HG02981 (cell line): ENCODE results near the gene LRIT2.
A peak's percentile ranks its signal among the peaks of the same experiment; 100 is the strongest.

Experiments
- ATAC-seq: cut with Tn5 transposase; IDR thresholded peaks from one replicate; pipeline ENCODE4 v1.9.1; 2021; ENCODE audit warnings: mild to moderate bottlenecking, moderate library complexity; ENCODE audit not compliant: unreplicated experiment

The LRIT2 gene

DNA sequence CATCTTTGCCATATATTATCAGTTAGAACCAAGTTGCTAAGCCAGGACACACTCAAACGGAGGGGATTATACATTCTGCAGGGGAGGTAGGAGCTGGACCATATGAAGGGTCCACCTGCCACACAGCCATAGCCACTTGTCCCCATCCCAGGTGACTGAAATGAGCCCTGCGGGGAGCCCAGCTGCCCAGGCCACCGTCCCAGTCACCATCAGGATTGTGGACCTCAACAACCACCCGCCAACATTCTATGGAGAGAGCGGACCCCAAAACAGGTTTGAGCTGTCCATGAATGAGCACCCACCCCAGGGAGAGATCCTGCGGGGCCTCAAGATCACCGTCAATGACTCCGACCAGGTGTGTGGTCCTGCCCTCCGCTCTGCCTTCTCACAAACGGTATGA lies 17.3 kb downstream of the LRIT2 start:
- no peak for ATAC-seq

DNA sequence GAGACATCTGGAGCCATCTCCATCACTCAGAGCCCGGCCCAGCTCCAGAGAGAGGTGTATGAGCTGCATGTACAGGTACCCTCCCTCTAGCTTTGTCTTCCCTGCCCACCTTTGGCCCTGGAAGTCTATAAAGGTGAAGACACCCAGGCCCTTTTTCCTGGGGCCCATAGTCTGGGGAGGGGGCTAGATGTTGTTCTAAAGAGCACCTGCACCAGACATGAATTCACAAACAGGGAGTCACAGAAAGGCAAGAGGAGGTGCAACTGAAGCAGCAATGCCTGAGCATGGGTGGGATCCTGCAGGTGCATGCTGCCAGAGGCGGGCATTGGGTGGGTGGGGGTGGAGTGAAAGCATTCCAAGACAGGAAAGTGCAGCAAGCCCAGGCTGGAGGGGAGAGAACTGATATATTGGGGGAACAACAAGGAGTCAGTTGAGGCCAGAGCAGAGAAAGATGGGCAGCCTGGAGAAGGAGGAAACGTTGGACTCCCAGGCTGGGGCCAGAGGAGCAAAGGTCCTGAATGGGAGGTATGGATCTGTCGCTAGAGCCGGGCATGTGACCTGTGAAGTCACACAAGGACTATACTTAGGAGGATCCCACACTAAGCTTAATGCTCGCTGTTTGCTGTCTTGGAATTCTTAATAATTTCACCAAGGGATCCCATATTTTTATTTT lies 19.4 kb downstream of the LRIT2 start:
- ATAC-seq = no peak

DNA sequence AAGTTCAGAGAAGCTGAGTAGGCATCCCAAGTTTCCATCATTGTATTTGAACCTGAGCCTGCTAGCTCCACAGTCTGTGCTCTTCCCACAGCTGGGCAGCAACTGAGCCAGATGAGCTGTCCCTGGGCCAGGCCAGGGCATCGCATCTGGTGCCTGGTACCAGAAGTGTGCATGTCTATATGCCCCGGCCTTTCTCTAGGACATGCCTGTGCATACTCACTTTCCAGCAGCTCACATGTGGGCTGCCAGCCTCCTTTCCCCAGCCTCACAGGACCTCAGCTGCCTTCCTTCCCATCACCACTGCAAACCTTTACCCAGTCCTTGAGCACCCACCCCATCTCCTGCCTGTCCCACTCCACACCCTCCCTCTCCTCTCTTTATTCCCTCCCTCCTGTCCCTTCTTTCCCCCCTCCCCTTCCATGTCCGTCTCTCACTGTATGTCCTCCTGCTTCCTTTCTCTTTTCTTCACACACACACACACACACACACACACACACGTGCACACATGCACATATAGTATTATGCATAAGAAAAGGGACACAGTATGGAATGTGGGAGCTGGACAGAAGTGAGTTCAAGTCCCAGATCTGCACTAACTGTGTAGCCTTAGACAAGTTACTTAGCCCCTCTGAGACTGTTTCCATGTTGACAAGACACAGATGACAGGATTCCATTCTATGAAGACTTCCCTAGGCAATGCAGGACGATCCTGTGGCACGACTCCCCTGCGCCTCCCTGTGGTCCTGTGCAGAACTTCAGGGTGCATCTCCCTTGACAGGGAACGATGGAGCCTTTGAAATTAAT lies 20.1 kb downstream of the LRIT2 start:
- ATAC-seq = peak; percentile 84

DNA sequence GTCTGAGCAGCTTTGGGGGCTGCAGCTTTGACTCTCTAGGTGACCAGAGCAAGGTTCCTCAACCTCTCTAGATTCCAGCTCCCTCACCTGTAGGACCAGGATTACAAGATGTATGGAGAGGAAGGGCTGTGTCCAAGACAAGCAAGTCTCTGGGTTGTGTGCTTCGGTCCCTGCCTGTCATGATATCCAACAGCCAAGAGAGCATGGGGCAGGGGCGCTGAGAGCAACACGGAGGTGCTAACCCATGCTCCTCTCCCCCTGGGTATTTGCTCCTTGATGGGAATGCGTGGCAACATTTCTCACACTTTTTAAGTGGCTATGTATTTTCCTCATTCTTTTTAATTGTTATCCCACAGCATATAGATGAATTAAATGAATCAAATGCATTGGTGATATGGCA lies 20.7 kb downstream of the LRIT2 start:
- ATAC-seq = no peak

DNA sequence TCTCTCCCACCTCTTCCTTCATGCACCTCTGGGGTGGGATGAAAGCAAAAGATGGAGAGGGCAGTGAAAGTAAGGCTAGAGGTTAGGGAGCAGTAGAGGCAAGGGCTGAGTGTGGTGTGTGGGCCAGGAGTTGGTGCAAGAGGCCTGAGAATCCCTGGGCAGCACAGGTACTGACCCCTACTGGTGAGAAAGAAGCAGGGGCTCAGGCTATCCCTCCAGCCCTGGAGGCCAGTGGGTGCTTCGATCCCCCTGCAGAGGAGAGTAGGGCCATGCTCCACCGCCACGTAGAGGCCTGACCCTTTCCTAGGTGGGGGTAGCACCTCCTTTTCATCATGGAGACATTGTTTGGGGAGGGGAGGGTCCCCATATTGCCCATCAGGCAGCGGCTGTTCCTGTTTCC lies 21.2 kb downstream of the LRIT2 start:
- ATAC-seq = peak; percentile 38

DNA sequence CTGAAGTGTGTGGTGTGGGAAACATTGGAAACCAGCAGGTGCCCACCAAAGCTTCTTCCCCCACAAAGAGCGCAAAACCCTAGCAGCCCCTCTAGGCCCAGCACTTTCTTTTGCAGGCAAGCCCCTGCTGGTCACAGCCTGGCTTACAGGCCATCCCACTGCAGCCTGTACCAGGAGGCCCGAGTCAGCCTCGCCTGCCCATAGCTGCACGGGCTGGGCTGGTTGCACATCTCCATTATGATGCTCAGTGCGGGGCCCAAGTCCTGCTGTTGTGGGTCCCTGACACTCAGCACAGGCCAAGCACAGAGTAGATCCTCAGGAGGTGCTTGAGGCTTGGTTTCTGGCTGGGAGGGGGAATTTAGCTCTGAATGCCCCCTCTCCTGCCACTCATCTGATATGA lies 23.0 kb downstream of the LRIT2 start:
- ATAC-seq = no peak

DNA sequence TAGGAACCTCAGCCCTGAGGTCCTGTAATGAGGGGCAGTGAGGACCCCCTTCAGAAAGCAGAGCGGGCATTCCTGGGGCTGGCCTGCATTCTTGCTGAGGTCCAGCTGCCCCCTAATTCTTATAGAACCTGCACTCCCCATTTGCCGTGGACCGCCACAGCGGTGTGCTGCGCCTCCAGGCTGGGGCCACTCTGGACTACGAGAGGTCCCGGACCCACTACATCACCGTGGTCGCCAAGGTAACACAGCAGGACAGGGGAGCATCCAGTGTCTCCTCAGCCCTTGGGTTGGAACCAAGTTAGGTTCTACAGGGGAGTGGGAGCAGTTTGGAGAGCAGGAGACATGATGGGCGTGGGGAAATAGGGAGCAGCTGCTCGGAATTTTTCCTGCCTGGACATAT lies 23.7 kb downstream of the LRIT2 start:
- no peak for ATAC-seq

DNA sequence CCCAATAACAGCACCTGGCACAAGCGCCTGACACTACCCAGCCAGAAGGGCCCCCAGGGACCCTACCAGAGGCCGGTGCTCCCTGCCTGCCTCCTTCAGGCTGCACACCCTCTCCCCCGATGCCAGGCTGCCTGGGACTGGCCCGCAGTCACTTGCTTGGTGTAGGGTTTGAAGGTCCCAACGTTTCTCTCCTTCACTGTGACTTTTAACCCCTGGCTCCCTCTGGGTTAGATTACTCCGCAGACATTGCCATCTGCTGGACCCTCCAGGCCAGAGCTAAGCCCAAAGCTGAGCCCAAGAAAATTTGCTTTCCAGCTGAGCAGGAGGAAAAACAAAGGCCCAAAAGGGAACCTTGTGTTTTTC lies 24.1 kb downstream of the LRIT2 start:
- no peak for ATAC-seq

DNA sequence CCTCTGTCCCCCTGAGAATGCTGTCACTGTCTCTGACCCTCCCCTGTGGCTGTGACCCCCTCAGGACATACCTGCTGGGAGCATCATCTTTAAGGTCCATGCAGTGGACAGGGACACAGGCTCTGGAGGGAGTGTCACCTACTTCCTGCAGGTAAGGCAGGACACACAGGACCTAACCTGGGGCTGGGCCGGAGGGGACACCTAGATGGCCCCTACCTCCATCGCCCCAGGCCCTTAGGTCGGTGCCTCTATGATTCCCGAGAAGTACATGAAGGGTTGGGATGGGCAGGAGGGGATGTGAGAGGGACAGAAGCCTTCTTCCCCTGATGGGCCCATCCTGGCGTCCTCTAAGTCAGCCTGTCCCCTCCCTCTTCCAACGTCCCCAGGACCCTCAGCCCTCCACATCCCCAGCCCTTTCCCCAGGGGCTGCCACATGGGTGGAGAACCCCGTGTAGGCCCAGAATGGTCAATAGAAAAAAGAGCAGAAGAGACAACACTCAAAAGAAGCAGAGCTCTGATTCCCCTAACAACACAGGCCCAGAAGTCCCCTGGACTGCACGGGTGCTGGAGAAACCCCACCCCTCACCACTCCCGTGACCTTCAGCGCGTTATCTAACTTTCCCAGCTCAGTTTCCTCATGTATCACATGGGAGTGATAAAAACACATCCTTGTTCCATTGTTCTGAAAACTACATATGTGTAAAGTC lies 24.7 kb downstream of the LRIT2 start:
- ATAC-seq = no peak

DNA sequence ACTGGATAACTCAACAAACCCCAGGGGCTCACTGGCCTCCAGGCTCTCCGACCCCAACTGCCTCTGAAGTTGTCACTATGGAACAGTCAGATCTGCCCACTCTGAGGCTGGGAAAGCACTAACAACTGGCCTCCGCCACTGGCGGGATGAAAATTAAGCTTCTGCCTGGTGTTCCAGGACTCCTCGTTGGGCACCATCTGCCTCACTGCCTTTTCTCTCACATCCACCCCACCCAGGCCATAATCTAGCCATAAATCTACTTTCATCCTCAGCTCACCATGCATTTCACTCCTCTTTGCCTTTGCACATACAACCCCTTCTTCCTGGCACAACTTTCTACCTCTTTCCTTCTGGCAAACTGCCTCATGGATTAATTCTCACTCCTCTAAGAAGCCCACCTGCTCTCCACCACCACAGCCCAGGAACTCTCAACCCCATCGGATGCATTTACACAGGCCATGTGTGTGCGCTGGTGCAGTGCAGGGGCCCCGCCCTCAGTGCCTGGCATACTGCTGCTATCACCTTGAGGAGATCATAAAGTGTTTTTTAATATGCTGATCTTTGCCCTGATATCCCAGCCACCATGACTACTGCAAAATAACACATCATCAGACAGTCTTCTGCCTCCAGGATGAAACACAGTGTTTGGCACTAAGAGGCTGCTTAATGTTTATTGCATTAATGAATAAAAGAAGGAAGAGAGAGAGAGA lies 27.0 kb downstream of the LRIT2 start:
- no peak for ATAC-seq

DNA sequence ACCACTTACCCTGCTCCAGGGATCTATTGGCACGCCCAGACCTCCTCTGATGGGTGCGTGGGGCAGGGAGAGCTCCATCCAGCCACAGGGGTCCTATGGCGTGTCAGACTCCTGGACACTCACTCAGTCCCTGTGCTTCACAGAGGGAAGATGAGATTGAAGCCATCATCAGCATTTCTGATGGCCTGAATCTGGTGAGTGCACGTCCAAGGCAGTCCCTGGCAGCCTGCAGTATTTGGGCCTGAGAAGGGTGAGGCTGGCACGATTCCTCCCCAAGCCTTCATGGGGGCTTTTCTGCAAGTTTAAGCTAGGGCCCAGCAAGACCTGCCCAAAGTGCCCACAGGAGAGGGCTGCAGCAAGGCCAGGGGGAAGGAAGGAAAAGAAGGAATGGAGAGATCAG lies 27.7 kb downstream of the LRIT2 start:
- ATAC-seq = no peak

DNA sequence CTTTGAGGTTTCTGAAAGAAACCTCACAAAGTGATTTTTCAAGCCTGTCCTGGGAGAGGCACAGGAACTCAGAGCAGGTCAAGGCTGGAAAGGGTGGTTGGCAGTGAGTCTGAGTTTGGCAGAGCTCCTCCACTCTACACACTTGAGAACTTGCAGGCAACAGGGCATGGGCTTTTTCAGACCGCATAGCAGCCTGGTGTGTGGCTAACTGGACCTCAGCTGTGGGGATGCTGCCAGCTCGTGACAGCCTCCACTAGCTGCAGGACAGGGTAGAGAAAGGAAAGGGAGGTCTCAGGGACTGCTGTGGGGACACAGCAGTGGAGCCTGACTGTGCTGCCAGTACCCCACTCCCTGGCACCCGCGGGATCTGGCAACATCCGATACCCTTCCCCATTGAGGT lies 28.4 kb downstream of the LRIT2 start:
- ATAC-seq = no peak

DNA sequence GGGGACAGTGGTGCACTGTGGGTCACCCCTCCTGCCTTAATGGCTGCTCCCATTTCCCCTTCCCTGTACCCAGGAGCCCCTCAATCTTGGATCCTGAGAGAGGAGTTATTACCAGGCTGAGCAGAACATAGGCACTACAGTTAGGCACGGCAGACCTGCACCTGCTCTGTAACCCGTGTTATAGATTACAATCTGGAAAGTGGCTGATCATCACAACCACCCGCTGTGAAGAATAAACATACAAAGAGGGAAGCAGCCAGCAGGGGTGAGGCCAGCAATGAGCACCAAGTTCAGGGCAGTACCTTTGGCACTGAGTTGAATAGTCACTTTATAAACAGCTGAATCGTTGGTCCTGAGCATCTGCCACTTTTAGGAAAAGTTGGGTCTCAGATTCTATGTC lies 29.3 kb downstream of the LRIT2 start:
- no peak for ATAC-seq

DNA sequence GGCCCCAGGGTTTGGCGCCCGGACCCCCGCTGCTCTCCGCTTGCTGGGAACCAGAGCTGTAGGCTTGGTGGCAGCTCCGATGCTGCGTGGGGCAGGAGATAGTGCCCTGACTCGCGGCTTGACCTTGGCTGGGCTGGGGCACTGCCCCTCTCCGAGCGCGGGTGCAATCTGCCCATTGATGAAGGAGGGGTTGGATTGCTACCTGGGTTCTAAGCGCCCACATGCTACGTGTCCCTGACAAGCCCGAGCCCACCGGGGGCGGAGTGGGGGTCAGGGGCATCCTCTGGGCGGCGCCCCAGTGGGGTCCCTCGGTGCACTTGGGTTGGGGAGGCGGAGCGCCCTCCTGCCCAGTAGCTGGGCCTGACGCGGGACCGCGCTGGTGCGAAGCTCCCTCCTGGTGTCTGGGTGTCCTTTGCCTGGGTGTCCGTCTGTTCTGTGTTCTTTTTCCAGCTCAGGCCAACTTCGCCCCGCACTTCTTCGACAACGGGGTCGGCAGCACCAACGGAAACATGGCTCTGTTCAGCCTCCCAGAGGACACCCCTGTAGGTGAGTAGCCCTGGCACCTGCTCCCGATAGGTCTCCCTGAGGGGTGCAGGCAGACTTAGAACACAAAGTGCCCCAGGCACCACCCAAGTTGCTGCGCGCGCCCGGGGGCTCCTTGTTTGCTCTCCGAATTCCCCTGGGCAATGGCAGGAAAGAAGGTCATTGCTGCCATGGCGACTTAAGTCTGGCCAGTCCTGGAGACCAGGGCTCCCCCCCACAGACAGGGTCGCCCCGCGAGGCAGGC lies 30.1 kb downstream of the LRIT2 start:
- no peak for ATAC-seq

DNA sequence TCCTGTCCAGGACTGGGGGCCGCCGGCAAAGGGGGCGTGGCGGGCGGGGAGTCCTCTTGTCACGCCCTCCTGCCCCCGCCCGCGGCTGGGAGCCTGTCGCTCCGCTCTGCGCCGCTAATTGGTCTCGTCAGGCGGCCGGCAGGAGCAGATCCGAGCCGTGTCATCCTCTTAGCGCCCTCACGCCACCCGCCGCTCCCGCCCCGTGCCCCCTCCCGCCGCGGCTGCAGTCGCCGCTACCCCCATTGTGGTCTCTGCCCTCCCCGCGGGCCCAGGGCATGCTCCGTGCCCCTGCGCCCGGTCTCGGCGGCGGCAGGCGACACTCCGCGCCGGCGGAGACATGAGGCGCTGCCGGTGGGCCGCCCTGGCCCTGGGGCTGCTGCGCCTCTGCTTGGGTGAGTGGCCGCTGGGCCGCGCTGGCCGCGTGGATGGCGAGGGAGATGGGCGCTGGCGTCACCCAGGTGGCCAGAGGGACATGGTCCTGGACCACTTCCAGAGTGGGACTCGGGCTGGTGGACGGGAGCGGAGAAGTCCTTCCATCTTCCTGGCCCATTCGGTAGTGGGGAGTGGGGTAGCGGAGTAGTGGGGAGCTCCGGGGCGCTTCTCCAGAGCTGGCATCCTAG lies 30.8 kb downstream of the LRIT2 start, which contains the start of gene CDHR1:
Gene CDHR1 (plus strand): TSS at position 114 of the 620 bp plus-strand sequence. CDS start 224 bp downstream, at position 338.
- peak; percentile 75 for ATAC-seq

DNA sequence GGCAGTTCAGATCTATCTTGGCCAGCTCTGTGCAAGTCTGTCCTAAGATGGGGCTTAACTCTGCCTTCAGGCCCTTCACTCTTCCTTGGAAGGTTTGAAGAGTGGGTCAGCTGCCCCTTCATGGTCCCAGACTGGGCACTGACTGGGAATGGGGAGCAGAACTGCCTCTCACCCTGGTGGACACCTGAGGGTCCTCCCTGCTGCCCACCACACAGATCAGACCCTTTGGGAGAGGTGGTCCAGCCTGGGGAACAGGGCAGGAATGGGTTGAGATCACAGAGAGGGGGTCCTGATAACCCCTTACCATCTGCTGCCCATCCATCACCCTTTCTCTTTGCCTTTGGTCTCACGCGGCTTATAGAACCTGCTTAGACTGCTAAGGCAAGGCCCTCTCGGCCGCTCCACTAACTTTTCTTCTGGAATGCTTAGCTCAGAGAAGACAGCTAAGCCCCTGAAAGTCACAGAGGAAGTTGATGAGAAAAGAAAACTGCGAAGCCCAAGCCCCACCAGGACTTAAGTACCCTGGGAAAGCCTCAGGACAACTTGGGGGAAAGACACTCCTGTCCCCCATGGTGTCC lies 31.4 kb downstream of the LRIT2 start:
- ATAC-seq = no peak

DNA sequence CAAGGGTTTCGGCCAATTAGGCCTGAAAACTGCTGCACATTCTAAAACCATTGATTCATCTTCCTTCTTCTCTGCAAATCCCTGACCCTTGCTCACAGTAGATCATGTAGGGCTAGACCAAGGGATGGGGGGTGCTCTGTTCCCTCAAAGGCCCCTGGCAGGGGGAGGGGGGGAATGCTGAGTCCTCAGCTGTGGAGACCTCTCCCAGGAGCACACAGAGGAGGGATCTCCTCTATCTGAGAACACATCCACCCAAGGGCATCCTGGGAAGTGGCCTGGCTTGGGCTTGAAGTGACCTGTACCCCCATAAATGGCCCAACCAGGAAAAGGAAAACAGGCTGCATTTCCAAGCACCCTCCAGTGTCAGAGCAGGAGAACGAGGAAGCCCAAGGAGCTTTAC lies 32.0 kb downstream of the LRIT2 start:
- ATAC-seq = no peak

DNA sequence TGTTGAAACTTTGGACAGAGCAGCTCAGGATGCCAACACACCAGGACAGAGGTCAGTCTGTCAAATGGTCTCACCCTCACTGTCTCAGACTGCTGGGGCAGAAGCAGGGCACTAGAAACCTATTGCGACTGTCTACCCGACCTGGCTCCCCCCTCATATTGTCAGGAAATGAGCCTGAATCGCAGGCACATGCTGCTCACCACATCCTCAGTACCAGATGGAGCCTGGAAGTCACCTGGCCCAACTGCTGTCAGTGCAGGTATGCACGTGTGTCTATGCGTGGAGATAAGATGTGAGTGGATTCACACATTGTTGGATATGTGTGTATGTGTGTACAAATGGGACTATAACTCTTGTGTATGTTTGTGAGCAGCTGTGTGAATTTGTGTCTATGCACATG lies 34.2 kb downstream of the LRIT2 start:
- no peak for ATAC-seq

DNA sequence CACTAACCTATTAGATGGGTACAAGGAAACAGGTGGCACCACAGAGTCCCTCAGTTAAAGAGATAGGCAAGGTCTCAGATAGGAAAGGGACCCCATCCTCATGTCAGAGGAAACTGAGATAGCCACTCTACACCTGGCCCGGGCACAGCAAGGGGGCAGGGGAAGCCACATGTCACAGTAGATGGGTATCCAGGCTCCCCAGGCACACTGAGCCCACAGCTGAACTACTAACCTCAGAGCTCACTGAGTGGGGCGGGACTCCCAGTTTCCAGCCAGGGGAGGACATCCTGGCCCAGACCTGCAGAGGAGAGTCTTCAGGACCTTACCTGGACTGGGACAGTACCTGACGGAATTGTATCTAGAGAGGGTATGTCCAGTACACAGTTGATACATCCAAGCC lies 34.7 kb downstream of the LRIT2 start:
- no peak for ATAC-seq

DNA sequence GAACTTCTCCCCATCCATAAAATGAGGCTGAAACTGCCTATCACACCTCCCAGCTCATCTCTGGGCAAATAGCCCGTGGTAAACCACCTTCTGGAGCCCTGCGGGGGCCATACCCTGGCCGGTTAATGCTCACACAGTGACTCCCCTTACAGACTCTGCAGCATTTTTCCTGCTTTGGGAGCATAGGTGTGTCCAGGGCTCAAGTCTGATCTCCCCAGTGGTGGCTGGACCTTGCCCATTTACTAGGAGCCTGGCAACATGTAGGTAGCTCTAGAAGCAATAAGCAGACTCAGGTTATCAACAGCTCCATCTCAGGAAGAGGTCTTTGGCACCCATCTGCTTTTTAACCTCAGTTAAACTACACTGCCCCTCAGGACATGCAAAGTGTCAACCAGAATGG lies 36.5 kb downstream of the LRIT2 start:
- ATAC-seq = no peak
